K562 (cell line): ENCODE results near the gene CFAP70. TPM values are rescaled to one million over a fixed set of nuclear protein-coding genes. Genes with fewer than 3 reads are reported as not detected.

Experiments used
- AFF4 ChIP-seq: sonication (generic); formaldehyde crosslinking; IDR thresholded peaks from 2 replicates; pipeline ENCODE4 v1.8.0; 2023; ENCODE audit warnings: mild to moderate bottlenecking, missing genetic modification reagents
- ARID2 ChIP-seq: fragments of 450-650 bp; IDR thresholded peaks from 2 replicates; pipeline ENCODE4 v1.6.1; 2017; ENCODE audit warnings: antibody characterized with exemption, mild to moderate bottlenecking
- CSDE1 ChIP-seq, 2 experiments: fragments of 450-650 bp; IDR thresholded peaks; 2 replicates each; pipeline ENCODE4 v1.6.1; 2016; ENCODE audit warnings: mild to moderate bottlenecking in 1 of 2
- GATAD2A ChIP-seq: fragments of 450-650 bp; IDR thresholded peaks from 2 replicates; pipeline ENCODE4 v1.6.1; 2017
- NFIX ChIP-seq: fragments of 250-450 bp; sonication (Bioruptor Pico); IDR thresholded peaks from 2 replicates; pipeline ENCODE4 v1.4.0; 2020; ENCODE audit warnings: low read depth, mild to moderate bottlenecking, moderate library complexity
- PREB ChIP-seq: sonication (generic); formaldehyde crosslinking; IDR thresholded peaks from 2 replicates; pipeline ENCODE4 v1.8.1; 2023; ENCODE audit warnings: mild to moderate bottlenecking, missing genetic modification reagents
- REST ChIP-seq, 2 experiments: fragments of 450-650 bp; formaldehyde crosslinking in 1 of 2; IDR thresholded peaks; 2 replicates each; pipeline versions ENCODE4 v1.4.0 to v1.6.1; 2014 to 2020; ENCODE audit warnings: mild to moderate bottlenecking in 2 of 2, borderline replicate concordance in 1 of 2, low read depth in 1 of 2
- ZNF780A ChIP-seq: fragments of 250-450 bp; sonication (Bioruptor Pico); IDR thresholded peaks from 2 replicates; pipeline ENCODE4 v1.5.0; 2021; ENCODE audit warnings: mild to moderate bottlenecking
- polyA plus RNA-seq, 8 experiments: library from polyadenylated mRNA; depleted of rRNA in 4 of 8; stranded (reverse) in 5 of 8; unstranded in 3 of 8; fragments of >200 nt; fragmentation: Nextera tagmentation in 2 of 8; fragmentation: Illumina TruSeq in 1 of 8; extraction: Ambion mirVana in 2 of 8; extraction: Trizol in 1 of 8; gene quantifications; 2 replicates each; pipeline versions ENCODE4 v1.2.1 to v1.2.3, GENCODE V29; 2011 to 2014; ENCODE audit warnings: inconsistent platforms in 1 of 8, missing spikeins in 1 of 8
- total RNA-seq, 7 experiments: library from RNA; depleted of rRNA in 6 of 7; stranded (reverse); fragments of >200 nt in 6 of 7; fragmentation: Illumina TruSeq in 2 of 7; extraction: Trizol in 2 of 7; gene quantifications; 2 replicates each; pipeline versions ENCODE4 v1.2.1 to v1.2.3, GENCODE V29; 2011 to 2021; ENCODE audit warnings: low replicate concordance in 1 of 7
- TF ChIP-seq, protein P1 (sequence below): fragments of 250-450 bp; sonication (Bioruptor Pico); IDR thresholded peaks from 2 replicates; pipeline ENCODE4 v1.4.0; 2020; ENCODE audit warnings: borderline replicate concordance
- TF ChIP-seq, protein P2 (sequence below): sonication (generic); formaldehyde crosslinking; IDR thresholded peaks from 2 replicates; pipeline ENCODE4 v1.8.0; 2022; ENCODE audit warnings: mild to moderate bottlenecking, missing genetic modification reagents

CFAP70 gene
- total and polyA plus RNA-seq, 9 of the 15 experiments (the other 6 are each of a cell fraction or from before 2014, with no cell fraction given) = 0.27 to 1.6 (median 0.86) TPM

- no peak; the same call in 1 of the 2 replicates for TF ChIP-seq REST (IDR thresholded peaks at IDR 0.05; ENCODE audit: borderline replicate concordance)
- no peak for TF ChIP-seq REST (CRISPR knock-in tag; IDR thresholded peaks at IDR 0.05; ENCODE audit: low read depth)
- TF ChIP-seq PREB = no peak
- no peak for TF ChIP-seq ARID2
- TF ChIP-seq ZNF780A = no peak
- TF ChIP-seq GATAD2A = no peak
- TF ChIP-seq NFIX = no peak
- peak; percentile 62 for TF ChIP-seq AFF4
- TF ChIP-seq CSDE1 (IDR thresholded peaks at IDR 0.05) = no peak
- TF ChIP-seq, protein P1, sequence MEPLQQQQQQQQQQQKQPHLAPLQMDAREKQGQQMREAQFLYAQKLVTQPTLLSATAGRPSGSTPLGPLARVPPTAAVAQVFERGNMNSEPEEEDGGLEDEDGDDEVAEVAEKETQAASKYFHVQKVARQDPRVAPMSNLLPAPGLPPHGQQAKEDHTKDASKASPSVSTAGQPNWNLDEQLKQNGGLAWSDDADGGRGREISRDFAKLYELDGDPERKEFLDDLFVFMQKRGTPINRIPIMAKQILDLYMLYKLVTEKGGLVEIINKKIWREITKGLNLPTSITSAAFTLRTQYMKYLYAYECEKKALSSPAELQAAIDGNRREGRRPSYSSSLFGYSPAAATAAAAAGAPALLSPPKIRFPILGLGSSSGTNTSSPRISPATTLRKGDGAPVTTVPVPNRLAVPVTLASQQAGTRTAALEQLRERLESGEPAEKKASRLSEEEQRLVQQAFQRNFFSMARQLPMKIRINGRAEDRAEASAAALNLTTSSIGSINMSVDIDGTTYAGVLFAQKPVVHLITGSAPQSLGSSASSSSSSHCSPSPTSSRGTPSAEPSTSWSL (CRISPR knock-in tag) = no peak
- TF ChIP-seq, protein P2, sequence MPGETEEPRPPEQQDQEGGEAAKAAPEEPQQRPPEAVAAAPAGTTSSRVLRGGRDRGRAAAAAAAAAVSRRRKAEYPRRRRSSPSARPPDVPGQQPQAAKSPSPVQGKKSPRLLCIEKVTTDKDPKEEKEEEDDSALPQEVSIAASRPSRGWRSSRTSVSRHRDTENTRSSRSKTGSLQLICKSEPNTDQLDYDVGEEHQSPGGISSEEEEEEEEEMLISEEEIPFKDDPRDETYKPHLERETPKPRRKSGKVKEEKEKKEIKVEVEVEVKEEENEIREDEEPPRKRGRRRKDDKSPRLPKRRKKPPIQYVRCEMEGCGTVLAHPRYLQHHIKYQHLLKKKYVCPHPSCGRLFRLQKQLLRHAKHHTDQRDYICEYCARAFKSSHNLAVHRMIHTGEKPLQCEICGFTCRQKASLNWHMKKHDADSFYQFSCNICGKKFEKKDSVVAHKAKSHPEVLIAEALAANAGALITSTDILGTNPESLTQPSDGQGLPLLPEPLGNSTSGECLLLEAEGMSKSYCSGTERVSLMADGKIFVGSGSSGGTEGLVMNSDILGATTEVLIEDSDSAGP = no peak
These were observed 113.7 kb downstream of the CFAP70 start (continued) for GRCh38 chr10:73244866-73245477.
